Memory B cell (primary cell): ENCODE results near the gene LINC01488.

Source experiments
- ATAC-seq: fragments of 150-1000 bp; cut with Tn5 transposase; 2 replicates; pipeline ENCODE4 v1.10.0; 2021; ENCODE audit warnings: low read depth, mild to moderate bottlenecking, moderate library complexity
- DNase-seq, 2 donors: peaks; one replicate each; pipeline ENCODE4 v3.0.0; 2022; ENCODE audit warnings: low spot score in 2 of 2
- H3K27ac Mint-ChIP-seq: one replicate; pipeline ENCODE4 v1.8.0; 2022; ENCODE audit warnings: mild to moderate bottlenecking, moderate library complexity, mixed read lengths
- H3K27me3 Mint-ChIP-seq: one replicate; pipeline ENCODE4 v1.8.0; 2022; ENCODE audit warnings: mixed read lengths
- H3K36me3 Mint-ChIP-seq: one replicate; pipeline ENCODE4 v1.8.0; 2022; ENCODE audit warnings: mild to moderate bottlenecking, mixed read lengths
- H3K4me1 Mint-ChIP-seq: one replicate; pipeline ENCODE4 v1.8.0; 2022; ENCODE audit warnings: mixed read lengths
- H3K4me3 Mint-ChIP-seq: one replicate; pipeline ENCODE4 v1.8.0; 2022; ENCODE audit warnings: mild to moderate bottlenecking, moderate library complexity, mixed read lengths
- H3K9me3 Mint-ChIP-seq: one replicate; pipeline ENCODE4 v1.8.0; 2022; ENCODE audit warnings: mixed read lengths

LINC01488 gene

GRCh38 chr11:69509846-69510390 is 28.5 kb downstream of the LINC01488 start:
- Mint-ChIP-seq H3K9me3 (peaks cover 2% of the 10 kb centered on the region), H3K36me3 (peaks cover 2% of the 10 kb centered on the region), H3K27ac (no peak overlapping the region), H3K4me3 (no peak overlapping the region), H3K4me1 (peaks cover 2% of the 10 kb centered on the region), H3K27me3 (peaks cover 6% of the 10 kb centered on the region)
- no peak for DNase-seq
- ATAC-seq = no peak

- Mint-ChIP-seq H3K27me3 (peaks cover 6% of the 10 kb centered on the region), H3K4me3 (no peak overlapping the region), H3K36me3 (peaks cover 2% of the 10 kb centered on the region), H3K9me3 (peaks cover 4% of the 10 kb centered on the region), H3K4me1 (peaks cover 5% of the 10 kb centered on the region), H3K27ac (no peak overlapping the region)
- ATAC-seq (no peak), DNase-seq (no peak)
These were observed 29.3 kb downstream of the LINC01488 start for GRCh38 chr11:69510471-69511357.

GRCh38 chr11:69511358-69512055 is 30.0 kb downstream of the LINC01488 start:
- Mint-ChIP-seq H3K27me3 (peaks cover 4% of the 10 kb centered on the region), H3K4me3 (no peak overlapping the region), H3K4me1 (peaks cover 7% of the 10 kb centered on the region), H3K9me3 (peaks cover 5% of the 10 kb centered on the region), H3K27ac (no peak overlapping the region), H3K36me3 (peaks cover 2% of the 10 kb centered on the region)
- no peak for ATAC-seq
- no peak for DNase-seq

GRCh38 chr11:69512136-69512535 is 30.7 kb downstream of the LINC01488 start:
- Mint-ChIP-seq H3K27ac (no peak overlapping the region), H3K9me3 (peaks cover 9% of the 10 kb centered on the region), H3K4me3 (no peak overlapping the region), H3K4me1 (peaks cover 7% of the 10 kb centered on the region), H3K36me3 (peaks cover 6% of the 10 kb centered on the region), H3K27me3 (peaks cover 3% of the 10 kb centered on the region)
- no peak for ATAC-seq
- DNase-seq = no peak

DNA sequence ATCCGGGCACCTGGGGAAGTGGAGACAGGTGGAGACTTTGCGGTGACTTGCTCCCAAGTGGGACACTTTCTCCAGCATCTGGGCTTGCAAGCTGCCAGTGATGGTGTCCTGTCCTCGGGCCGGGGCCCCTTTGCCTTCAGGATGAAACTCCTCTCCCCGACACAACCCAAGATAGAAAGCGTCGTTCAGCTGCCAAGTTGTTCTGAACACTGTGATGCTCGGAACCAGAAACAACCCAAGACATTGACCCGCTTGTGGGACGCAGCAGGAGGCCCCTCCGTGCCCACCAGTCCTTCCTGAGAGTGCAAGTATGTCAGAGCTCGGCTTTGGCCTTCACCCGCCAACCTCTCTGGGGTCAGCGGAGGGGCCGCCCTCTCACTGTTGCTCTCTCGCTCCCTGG is 31.3 kb downstream of the LINC01488 start:
- H3K36me3 Mint-ChIP-seq = peaks cover 9% of the 10 kb centered on the region
- peaks cover 7% of the 10 kb centered on the region for H3K4me1 Mint-ChIP-seq
- DNase-seq (no peak), ATAC-seq (no peak)
- peaks cover 11% of the 10 kb centered on the region for H3K9me3 Mint-ChIP-seq
- H3K4me3 Mint-ChIP-seq = no peak overlapping the region
- H3K27ac Mint-ChIP-seq = no peak overlapping the region
- peaks cover 3% of the 10 kb centered on the region for H3K27me3 Mint-ChIP-seq

GRCh38 chr11:69513196-69513595 is 31.7 kb downstream of the LINC01488 start:
- H3K4me3 Mint-ChIP-seq = no peak overlapping the region
- DNase-seq (no peak), ATAC-seq (no peak)
- H3K27me3 Mint-ChIP-seq = peaks cover 3% of the 10 kb centered on the region
- H3K27ac Mint-ChIP-seq = no peak overlapping the region
- peaks cover 11% of the 10 kb centered on the region for H3K9me3 Mint-ChIP-seq
- peaks cover 7% of the 10 kb centered on the region for H3K4me1 Mint-ChIP-seq
- peaks cover 9% of the 10 kb centered on the region for H3K36me3 Mint-ChIP-seq

DNA sequence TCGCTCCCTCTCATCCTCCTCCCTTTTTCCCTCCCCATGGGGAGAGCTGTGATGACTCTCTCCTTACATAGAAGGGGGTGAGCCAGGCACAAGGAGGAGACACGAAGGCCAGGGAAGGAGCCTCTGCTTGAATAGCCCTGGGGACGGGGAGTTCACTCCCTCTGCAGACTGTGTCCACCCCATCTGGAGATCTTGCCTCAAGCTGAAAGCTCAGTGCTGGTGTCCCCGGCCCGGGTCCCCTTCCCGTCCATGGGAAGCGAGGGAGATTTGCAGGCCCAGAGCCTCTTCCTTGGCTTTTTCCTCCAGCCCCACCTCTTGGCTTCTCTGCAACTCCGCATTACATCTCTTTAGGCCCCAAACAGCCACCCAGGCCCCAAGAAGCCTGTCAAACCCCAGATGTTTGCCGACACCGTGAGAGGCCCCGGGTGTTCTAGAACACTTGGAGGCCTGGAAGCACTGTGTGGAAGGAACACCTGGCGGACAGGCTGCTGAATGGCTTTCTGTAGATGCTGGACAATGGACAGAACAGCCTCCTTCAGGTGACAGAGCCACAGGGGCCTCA is 32.3 kb downstream of the LINC01488 start:
- H3K4me1 Mint-ChIP-seq = peaks cover 7% of the 10 kb centered on the region
- H3K4me3 Mint-ChIP-seq = no peak overlapping the region
- DNase-seq = no peak
- peaks cover 14% of the 10 kb centered on the region for H3K9me3 Mint-ChIP-seq
- H3K36me3 Mint-ChIP-seq = peaks cover 12% of the 10 kb centered on the region
- H3K27me3 Mint-ChIP-seq = peaks cover 3% of the 10 kb centered on the region
- ATAC-seq = no peak
- no peak overlapping the region for H3K27ac Mint-ChIP-seq

GRCh38 chr11:69514771-69515170 is 33.3 kb downstream of the LINC01488 start:
- DNase-seq (no peak), ATAC-seq (no peak)
- Mint-ChIP-seq H3K27me3 (peaks cover 3% of the 10 kb centered on the region), H3K4me3 (no peak overlapping the region), H3K36me3 (peaks cover 15% of the 10 kb centered on the region), H3K27ac (no peak overlapping the region), H3K4me1 (peaks cover 5% of the 10 kb centered on the region), H3K9me3 (peaks cover 16% of the 10 kb centered on the region)

GRCh38 chr11:69515271-69516245 is 34.1 kb downstream of the LINC01488 start:
- peaks cover 5% of the 10 kb centered on the region for H3K4me1 Mint-ChIP-seq
- H3K27ac Mint-ChIP-seq = peak overlapping the region; percentile 1
- H3K4me3 Mint-ChIP-seq = no peak overlapping the region
- ATAC-seq (peak; percentile 94), DNase-seq (no peak)
- peaks cover 1% of the 10 kb centered on the region for H3K27me3 Mint-ChIP-seq
- peaks cover 16% of the 10 kb centered on the region for H3K9me3 Mint-ChIP-seq
- H3K36me3 Mint-ChIP-seq = peaks cover 15% of the 10 kb centered on the region

- no peak for DNase-seq
- H3K9me3 Mint-ChIP-seq = peaks cover 16% of the 10 kb centered on the region
- H3K4me3 Mint-ChIP-seq = no peak overlapping the region
- no peak for ATAC-seq
- peak overlapping the region; percentile 53 for H3K27ac Mint-ChIP-seq
- peaks cover 1% of the 10 kb centered on the region for H3K27me3 Mint-ChIP-seq
- peaks cover 5% of the 10 kb centered on the region for H3K4me1 Mint-ChIP-seq
- peaks cover 15% of the 10 kb centered on the region for H3K36me3 Mint-ChIP-seq
These were observed 35.1 kb downstream of the LINC01488 start for GRCh38 chr11:69516526-69516925.

GRCh38 chr11:69518081-69518950 is 36.9 kb downstream of the LINC01488 start:
- Mint-ChIP-seq H3K27me3 (peaks cover 1% of the 10 kb centered on the region), H3K9me3 (peaks cover 16% of the 10 kb centered on the region), H3K36me3 (peaks cover 15% of the 10 kb centered on the region), H3K27ac (no peak overlapping the region), H3K4me3 (no peak overlapping the region), H3K4me1 (peaks cover 5% of the 10 kb centered on the region)
- ATAC-seq (no peak), DNase-seq (no peak)

GRCh38 chr11:69520186-69520916 is 38.9 kb downstream of the LINC01488 start:
- Mint-ChIP-seq H3K27ac (no peak overlapping the region), H3K27me3 (no peaks in the 10 kb centered on the region), H3K4me1 (peaks cover 5% of the 10 kb centered on the region), H3K9me3 (peaks cover 16% of the 10 kb centered on the region), H3K4me3 (no peak overlapping the region), H3K36me3 (peaks cover 15% of the 10 kb centered on the region)
- no peak for ATAC-seq
- DNase-seq = no peak
